Measurements from ENCODE around the gene YJEFN3. TPM values are rescaled to one million over a fixed set of nuclear protein-coding genes. Genes with fewer than 3 reads are reported as not detected.
A peak's percentile ranks its signal among the peaks of the same experiment; 100 is the strongest.

Gene YJEFN3
- polyA plus RNA-seq, 1 experiment, result 1.2 TPM

GRCh38 chr19:19485998-19486290 is 42.8 kb upstream of the YJEFN3 start:
- peak overlapping the region; percentile 80 for H3K27ac ChIP-seq (ENCODE audit: low read depth, low read length)
- POLR2A ChIA-PET, result interaction anchor here (1.0 to 1.3 kb wide), 3 partner anchors 22 to 81 kb away, joined by 3 to 4 read pairs (median 3); partner anchors contain the start of gene GATAD2A

DNA sequence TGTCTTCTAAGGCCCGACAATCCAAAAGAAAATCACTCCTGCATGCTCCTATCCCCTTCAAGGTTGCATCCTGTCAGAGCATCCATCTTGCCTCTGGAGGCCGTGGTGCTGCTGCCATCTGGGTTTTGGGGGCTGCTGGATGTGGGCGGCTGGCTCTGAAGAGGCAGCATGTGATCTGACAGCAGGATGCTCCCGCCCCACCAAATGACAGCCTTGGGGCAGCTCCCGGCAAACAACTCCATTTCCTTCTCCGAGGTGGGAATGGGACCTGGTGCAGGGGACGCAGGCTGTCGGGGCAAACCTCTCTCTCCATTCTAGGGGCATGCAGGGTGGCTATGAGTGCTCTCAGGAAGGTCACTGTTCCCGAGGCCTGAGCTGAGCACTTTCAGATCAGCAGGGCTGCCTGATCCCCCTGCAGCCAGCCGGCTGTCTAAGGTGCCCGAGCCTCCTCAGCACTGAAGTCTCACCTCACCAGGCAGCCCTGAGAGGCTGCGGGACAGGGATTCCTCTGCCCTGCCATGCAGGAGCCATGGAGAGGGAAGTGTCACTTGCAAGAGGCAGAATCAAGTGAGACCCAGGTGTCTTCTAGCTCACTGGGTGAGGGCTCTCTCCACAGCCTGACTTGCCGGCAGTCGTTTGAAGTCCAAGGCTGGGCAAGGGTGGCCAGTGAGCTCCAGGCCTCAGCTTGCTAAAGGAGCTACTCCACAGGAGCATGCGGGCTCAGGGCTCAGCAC is 42.2 kb upstream of the YJEFN3 start:
- POLR2A ChIA-PET, result interaction anchor here (1.3 kb wide), 2 partner anchors 23 to 80 kb away, joined by 3 read pairs; no protein-coding TSS in a partner anchor
- no peaks in the 10 kb centered on the region for H3K27me3 ChIP-seq (ENCODE audit: control insufficient read depth, insufficient read depth, low read length)
- CTCF ChIA-PET, result no interaction called here
- peak overlapping the region; percentile 80 for H3K27ac ChIP-seq (ENCODE audit: low read depth, low read length)
- no peaks in the 10 kb centered on the region; the same call in 1 of the 2 replicates for H3K9me3 ChIP-seq (ENCODE audit: control insufficient read depth, insufficient read depth, low read length)
- H3K4me3 ChIP-seq (ENCODE audit: low read depth, low read length), result no peak overlapping the region
- no peak for DNase-seq (ENCODE audit: low read depth, low spot score)
- TF ChIP-seq, protein P1, sequence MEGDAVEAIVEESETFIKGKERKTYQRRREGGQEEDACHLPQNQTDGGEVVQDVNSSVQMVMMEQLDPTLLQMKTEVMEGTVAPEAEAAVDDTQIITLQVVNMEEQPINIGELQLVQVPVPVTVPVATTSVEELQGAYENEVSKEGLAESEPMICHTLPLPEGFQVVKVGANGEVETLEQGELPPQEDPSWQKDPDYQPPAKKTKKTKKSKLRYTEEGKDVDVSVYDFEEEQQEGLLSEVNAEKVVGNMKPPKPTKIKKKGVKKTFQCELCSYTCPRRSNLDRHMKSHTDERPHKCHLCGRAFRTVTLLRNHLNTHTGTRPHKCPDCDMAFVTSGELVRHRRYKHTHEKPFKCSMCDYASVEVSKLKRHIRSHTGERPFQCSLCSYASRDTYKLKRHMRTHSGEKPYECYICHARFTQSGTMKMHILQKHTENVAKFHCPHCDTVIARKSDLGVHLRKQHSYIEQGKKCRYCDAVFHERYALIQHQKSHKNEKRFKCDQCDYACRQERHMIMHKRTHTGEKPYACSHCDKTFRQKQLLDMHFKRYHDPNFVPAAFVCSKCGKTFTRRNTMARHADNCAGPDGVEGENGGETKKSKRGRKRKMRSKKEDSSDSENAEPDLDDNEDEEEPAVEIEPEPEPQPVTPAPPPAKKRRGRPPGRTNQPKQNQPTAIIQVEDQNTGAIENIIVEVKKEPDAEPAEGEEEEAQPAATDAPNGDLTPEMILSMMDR (IDR thresholded peaks at IDR 0.05; ENCODE audit: low read depth, low read length), result no peak

More at GRCh38 chr19:19485998-19486290, 42.8 kb upstream of the YJEFN3 start:
- CTCF ChIA-PET, result no interaction called here
- Histone ChIP-seq H3K9me3 (ENCODE audit: control insufficient read depth, insufficient read depth, low read length) (no peaks in the 10 kb centered on the region), H3K4me3 (ENCODE audit: low read depth, low read length) (no peak overlapping the region), H3K27me3 (ENCODE audit: control insufficient read depth, insufficient read depth, low read length) (no peaks in the 10 kb centered on the region)
- TF ChIP-seq, protein P1 (IDR thresholded peaks at IDR 0.05; ENCODE audit: low read depth, low read length), result no peak
- DNase-seq (ENCODE audit: low read depth, low spot score), result no peak

- no peaks in the 10 kb centered on the region; the same call in 1 of the 2 replicates for H3K9me3 ChIP-seq (ENCODE audit: control insufficient read depth, insufficient read depth, low read length)
- ChIA-PET CTCF (interaction anchor here (0.7 to 1.3 kb wide), 3 partner anchors 9 to 144 kb away, joined by 3 to 4 read pairs (median 3); no protein-coding TSS in a partner anchor), POLR2A (interaction anchor here (1.4 kb wide), 1 partner anchor 82 kb away, joined by 5 read pairs; the partner anchor contains the start of gene GATAD2A)
- H3K4me3 ChIP-seq (ENCODE audit: low read depth, low read length), result no peak overlapping the region
- no peaks in the 10 kb centered on the region for H3K27me3 ChIP-seq (ENCODE audit: control insufficient read depth, insufficient read depth, low read length)
- no peak for DNase-seq (ENCODE audit: low read depth, low spot score)
- no peak overlapping the region for H3K27ac ChIP-seq (ENCODE audit: low read depth, low read length)
- TF ChIP-seq, protein P1 (IDR thresholded peaks at IDR 0.05; ENCODE audit: low read depth, low read length), result no peak
These were observed 41.4 kb upstream of the YJEFN3 start for GRCh38 chr19:19487077-19487949.

GRCh38 chr19:19487950-19488874 is 40.5 kb upstream of the YJEFN3 start:
- Histone ChIP-seq H3K27me3 (ENCODE audit: control insufficient read depth, insufficient read depth, low read length) (no peaks in the 10 kb centered on the region), H3K27ac (ENCODE audit: low read depth, low read length) (peak overlapping the region; percentile 90), H3K9me3 (ENCODE audit: control insufficient read depth, insufficient read depth, low read length) (no peaks in the 10 kb centered on the region; the same call in 1 of the 2 replicates), H3K4me3 (ENCODE audit: low read depth, low read length) (no peak overlapping the region)
- ChIA-PET POLR2A (interaction anchor here (1.4 to 1.5 kb wide), 2 partner anchors 83 to 124 kb away, joined by 3 to 5 read pairs; partner anchors contain the start of gene GATAD2A), CTCF (interaction anchor here (0.7 to 5.5 kb wide), 4 partner anchors 10 to 145 kb away, joined by 3 to 147 read pairs (median 4); no protein-coding TSS in a partner anchor)
- no peak for DNase-seq (ENCODE audit: low read depth, low spot score)
- TF ChIP-seq, protein P1 (IDR thresholded peaks at IDR 0.05; ENCODE audit: low read depth, low read length), result no peak

Data from AG04450 (cell line).